Measurements from ENCODE around the gene PLBD1.

PLBD1 gene

DNA sequence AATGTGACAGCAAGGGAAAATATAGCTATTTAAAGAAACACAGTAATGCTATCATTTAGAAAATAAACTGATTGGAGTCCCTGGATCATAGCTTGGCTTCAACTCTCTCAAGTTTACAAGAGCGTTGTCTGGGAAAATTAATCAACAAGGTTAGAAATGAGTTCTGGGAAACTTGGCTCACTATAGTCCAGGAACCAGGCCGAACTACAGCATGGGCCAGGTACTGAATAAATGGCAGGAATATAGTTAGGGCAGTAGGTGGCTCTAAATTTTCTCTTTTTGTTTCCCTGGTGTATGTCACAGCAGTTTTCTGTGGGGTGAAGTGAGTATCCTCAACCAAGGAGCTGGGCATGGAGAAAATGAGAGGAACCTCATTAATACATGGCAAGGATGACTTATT is 72.4 kb downstream of the PLBD1 start:
- no peak for DNase-seq

DNA sequence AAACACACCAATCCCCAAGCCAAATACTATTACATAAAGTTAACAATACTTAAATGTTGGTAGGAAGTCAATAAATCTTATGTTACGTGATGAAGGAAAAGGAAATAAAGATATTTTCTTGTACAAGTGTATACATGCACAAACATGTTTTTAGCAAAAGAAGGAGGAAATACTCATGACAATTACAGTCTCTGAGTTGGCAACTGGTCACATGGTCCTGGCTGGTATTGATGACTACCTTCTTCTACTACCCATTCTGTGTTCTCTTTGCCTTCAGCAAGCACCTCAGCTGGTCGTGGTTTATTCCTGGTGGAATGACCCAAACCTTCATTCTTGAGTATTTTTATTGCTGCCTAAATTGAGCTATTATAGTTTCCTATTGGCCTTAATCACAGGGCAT is 84.8 kb downstream of the PLBD1 start:
- no peak for DNase-seq

DNA sequence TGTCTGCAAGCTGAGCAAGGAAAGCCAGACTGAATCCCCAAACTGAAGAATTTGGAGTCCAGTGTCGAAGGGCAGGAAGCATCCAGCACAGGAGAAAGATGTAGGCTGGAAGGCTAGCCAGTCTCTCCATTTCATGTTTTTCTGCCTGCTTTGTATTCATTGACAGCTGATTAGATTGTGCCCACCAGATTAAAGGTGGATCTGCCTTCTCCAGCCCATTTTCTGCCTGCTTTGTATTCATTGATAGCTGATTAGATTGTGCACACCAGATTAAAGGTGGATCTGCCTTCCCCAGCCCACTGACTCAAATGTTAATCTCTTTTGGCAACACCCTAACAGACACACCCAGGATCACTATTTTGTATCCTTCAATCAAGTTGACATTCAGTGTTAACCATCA is 85.3 kb downstream of the PLBD1 start:
- no peak for DNase-seq

DNA sequence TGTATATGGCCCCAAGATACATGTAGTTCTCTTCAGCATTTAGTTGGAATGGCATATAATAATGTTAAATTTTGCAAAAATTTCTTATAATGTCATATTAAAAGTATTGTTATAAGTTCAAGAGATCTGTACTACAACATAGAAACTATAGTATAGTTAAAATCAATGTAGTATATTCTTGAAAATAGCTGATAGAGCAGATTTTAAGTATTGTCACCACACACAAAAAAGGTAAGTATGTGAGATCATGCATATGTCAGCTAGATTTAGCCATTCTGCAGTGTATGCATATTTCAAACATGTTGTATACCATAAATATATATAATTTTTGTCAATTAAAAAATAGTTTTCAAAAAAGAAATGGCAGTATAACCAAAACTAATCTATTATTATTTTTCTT is 86.5 kb downstream of the PLBD1 start:
- DNase-seq: no peak

DNA sequence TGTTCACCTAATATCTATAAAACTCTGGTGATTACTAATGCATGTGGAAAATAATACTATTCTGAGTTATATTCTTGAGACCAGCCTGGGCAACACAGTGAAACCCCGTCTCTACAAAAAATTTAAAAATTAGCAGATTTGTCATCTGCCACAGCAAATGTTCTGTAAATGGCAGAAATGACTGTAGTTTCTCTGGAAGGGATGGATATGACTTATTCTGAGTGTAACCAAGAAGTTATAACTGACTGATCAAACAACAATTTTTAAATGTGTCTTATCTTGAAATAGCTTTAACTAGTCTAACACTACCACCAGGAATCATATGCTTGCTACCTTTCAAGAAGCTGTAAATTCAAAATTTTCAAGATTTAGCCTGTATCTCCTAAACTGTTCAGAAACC is 88.7 kb downstream of the PLBD1 start:
- no peak for DNase-seq

DNA sequence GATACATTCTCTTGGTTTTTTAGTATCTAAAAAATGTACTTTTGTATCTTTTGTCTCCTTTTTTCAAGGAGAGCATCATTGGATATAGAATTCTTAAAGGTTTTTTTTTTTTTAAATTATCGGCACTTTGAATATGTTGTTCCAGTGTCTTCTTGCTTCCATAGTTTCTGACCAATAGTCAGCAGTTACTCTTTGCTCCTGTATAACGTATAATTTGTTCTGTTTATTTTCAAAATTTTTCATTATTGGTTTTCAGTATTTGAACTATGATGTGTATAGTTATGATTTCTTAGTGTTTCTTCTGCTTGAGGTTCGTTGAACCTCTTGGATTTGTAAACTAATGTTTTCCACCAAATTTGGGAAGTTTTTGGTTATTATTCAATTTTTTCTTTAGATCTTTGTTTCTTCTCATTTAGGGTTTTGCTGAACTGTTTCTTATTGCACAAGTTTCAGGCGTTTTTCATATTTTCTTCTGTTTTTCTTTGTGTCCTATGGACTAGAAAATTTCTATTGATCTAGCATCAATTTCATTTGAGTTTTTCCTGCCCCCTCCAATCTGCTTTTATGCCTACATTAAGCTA is 93.9 kb downstream of the PLBD1 start:
- no peak for DNase-seq

DNA sequence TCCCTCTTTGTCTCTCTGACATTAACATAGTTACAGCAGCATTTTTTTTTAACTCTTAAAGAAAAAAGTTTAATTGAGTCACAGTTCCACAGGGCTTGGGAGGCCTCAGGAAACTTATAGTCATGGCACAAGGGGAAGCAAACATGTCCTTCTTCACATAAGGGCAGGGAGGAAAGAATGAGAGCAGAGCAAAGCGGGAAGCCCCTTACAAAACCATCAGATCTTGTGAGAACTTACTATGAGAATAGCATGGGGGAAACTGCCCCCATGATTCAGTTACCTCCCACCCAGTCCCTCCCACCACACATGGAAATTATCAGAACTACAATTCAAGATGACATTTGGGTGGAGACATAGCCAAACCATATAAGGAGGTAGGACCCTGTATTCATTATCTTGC is 96.2 kb downstream of the PLBD1 start:
- DNase-seq: no peak

DNA sequence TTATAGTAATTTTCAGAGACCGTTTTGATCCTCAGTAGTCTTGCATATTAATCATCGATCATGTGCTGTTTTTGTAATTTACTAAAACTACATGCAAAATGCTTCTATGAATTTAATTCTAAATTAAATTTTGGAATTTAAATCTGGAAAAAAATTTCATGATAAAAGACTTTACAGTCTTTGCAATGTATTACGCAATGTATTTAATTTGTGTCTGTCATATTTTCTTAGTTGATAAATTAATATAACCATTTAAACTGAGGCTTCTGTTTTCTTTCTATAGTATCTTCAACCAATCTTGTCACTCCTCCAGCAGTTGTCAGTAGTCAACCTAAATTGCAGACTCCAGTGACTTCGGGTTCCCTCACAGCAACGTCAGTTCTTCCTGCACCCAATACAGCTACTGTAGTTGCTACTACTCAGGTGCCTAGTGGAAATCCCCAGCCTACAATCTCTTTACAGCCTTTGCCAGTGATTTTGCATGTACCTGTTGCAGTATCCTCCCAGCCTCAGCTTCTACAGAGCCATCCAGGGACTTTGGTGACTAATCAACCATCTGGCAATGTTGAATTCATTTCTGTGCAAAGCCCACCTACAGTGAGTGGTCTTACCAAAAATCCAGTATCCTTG is 107.4 kb downstream of the PLBD1 start:
- no peak for DNase-seq

DNA sequence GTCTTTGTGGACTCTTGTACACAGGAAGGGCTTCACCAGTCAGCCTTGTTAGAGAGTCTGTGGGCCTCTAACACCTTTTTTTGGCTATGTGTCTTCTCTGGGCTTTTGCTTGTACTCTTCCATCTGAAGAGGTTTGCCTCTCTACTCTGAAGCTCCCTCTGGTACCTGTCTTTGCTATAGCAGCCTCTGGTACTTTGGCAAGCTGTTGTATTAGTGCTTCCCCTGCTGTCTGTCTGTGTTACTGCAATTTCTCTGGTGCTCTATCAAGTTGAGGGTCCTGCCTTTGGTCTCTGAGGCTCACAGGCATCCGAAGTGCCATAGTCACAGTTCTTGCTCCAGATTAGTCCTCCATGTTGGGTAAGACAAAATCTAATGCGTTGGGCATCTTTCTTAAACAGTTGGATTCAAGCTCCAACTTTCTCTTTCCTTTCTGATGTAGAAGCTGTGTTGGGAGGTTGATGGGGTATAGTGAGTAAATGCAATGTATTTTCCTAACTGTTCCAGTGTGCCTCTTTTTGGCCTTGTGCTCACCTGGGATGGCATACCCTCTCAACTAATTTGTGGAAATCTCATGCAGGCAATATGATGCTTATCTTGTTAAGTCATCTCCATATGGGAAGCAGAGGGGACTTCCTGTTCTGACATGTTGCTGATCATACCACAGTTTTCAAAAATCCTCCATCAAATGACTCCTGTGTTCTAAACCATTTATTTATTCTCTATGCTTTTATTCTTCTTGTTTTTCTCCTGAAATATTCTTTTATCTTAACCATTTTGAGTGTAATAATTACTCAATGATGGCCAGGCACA is 113.4 kb downstream of the PLBD1 start:
- DNase-seq: no peak
